Skeletal muscle tissue (tissue), 4 donors: ENCODE measurements around the gene TRIP13. TPM values are rescaled to one million over a fixed set of nuclear protein-coding genes. Genes with fewer than 3 reads are reported as not detected.
"Not testable (repeated sequence)": the region's sequence is repeated elsewhere in the genome, so short reads cannot be mapped to it uniquely, and the experiment has no call there.

Experiments used
- H3K27ac ChIP-seq: one replicate; pipeline ENCODE4 v1.7.0; 2013; ENCODE audit warnings: mild to moderate bottlenecking, low read depth, low read length, inconsistent platforms
- H3K27me3 ChIP-seq, 3 donors: one replicate each; pipeline ENCODE4 v1.7.0; 2013; ENCODE audit warnings: low read length in 3 of 3; ENCODE audit not compliant: control insufficient read depth in 3 of 3, insufficient read depth in 3 of 3
- H3K36me3 ChIP-seq, 3 donors: one replicate each; pipeline ENCODE4 v1.7.0; 2013; ENCODE audit warnings: low read length in 3 of 3; ENCODE audit not compliant: control insufficient read depth in 3 of 3, insufficient read depth in 3 of 3
- H3K4me1 ChIP-seq, 3 donors: one replicate each; pipeline ENCODE4 v1.7.0; 2013; ENCODE audit warnings: low read length in 3 of 3, mild to moderate bottlenecking in 3 of 3; ENCODE audit not compliant: control insufficient read depth in 3 of 3, insufficient read depth in 3 of 3
- H3K4me3 ChIP-seq, 3 donors: one replicate each; pipeline ENCODE4 v1.7.0; 2013; ENCODE audit warnings: low read length in 3 of 3
- H3K9ac ChIP-seq, 3 donors: one replicate each; pipeline ENCODE4 v1.7.0; 2013; ENCODE audit warnings: low read length in 3 of 3, mild to moderate bottlenecking in 3 of 3, moderate library complexity in 2 of 3, low read depth in 1 of 3
- H3K9me3 ChIP-seq, 3 donors: one replicate each; pipeline ENCODE4 v1.7.0; 2013; ENCODE audit warnings: low read length in 3 of 3; ENCODE audit not compliant: control insufficient read depth in 3 of 3
- total RNA-seq: library from RNA; depleted of rRNA; stranded (reverse); fragments of >200 nt; gene quantifications from one replicate; pipeline ENCODE4 v1.2.3, GENCODE V29; 2014
- donor health status: Osteomylitis.

The TRIP13 gene
- total RNA-seq, 1 donor from 2014 or later = 5.7 TPM

DNA sequence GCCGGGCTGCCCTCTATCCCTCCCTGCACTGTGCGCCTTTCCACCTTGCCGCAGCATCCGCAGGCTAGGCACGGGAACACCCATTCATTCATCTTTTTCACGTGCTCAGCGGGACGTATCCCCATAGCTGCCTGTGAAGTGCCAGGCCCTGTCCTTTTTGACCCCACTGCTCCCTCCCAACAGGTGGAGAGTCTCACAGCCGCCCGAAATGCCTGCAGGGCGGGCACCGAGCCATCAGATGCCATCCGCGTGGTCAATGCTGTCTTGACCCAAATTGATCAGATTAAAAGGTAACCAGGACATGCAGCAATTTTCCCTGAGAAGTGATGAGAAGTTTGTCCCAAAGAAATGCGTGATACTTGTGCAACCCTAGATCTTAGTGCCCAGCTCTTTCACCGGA, 15.5 kb downstream of the TRIP13 start:
- Histone ChIP-seq H3K27me3 (no peaks in the 10 kb centered on the region), H3K27ac (no peak overlapping the region), H3K36me3 (no peaks in the 10 kb centered on the region), H3K9ac (no peak overlapping the region), H3K4me1 (no peaks in the 10 kb centered on the region), H3K9me3 (no peaks in the 10 kb centered on the region), H3K4me3 (no peak overlapping the region)

DNA sequence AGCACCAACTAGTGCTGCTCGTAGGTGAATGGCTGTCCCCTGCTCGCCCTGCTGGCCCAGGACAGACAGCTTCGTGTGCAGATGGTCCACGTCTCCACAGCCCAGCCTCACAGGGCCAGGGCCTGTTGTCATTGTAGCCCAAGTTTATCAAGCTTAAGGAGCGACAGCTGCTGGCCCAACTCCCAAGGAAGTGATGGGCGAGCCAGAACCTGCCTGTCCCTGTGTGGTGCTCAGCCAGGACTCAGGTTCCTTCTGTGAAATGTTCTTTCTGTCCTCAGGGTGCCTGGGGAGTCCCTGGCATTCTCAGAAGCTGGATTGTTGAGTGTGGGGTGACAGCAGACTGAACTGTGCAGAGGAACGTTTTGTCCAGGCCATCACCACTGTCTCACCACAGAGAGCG, 16.4 kb downstream of the TRIP13 start:
- no peak overlapping the region for H3K27ac ChIP-seq
- no peaks in the 10 kb centered on the region for H3K27me3 ChIP-seq
- H3K4me3 ChIP-seq = no peak overlapping the region
- H3K9ac ChIP-seq = no peak overlapping the region
- H3K9me3 ChIP-seq = no peaks in the 10 kb centered on the region
- H3K4me1 ChIP-seq = no peaks in the 10 kb centered on the region
- H3K36me3 ChIP-seq = no peaks in the 10 kb centered on the region

DNA sequence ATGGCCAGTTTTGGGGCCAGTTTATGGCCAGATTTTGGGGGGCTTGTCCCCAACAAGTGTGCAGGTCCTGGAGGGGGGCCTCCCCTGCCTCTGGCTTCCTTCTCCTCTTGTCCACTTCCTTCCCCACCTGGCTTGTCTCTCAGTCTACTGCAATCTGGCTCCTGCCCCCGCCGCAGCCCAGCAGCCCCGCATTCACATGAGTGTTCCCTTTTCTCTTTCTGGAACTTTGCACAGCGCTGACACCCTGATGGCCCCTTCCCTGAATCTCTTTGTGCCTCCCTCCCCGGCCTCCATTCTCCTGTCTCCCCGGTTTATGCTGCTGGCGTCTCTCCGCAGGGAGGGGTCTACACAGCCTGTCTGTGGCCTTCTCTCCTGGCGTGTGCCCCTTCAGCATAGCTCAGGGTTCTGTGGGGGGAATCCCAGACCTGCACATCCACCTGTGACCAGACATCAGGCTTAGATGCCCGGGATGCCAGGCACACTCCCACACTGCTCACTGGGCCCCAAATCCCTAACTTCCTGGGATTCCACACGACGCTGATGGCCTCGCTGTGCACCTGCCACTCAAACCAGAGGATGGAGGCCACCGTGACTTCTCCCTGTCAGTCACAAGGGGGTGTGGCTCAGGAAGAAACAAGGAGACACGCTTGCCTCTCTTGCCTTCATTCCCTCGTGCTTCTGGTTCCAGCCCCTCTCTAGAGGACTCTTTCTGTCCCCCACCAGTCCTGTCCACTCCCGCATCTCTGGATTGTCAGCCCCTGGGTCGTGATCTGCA, 17.5 kb downstream of the TRIP13 start:
- Histone ChIP-seq H3K9me3 (no peaks in the 10 kb centered on the region), H3K4me1 (no peaks in the 10 kb centered on the region)

DNA sequence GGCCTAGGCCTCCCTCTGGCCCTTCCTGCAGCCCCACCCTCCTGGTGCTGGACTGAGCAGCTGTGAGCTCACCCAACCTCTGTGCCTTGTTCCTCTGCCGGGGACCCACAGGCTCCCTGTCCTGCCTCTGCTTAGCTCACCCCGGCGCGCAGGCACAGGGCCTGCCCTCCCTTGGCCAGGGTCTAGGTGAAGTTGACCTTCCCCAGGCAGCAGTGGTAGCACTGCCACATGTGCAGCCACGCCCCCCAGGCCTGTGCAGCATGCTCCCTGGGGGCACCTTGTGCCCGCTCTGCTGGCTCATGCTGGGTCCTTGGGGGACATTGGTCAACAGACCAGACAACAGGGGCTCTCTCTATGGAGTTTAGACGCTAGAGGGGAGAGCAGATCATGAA, 18.1 kb downstream of the TRIP13 start:
- Histone ChIP-seq H3K27ac (no peak overlapping the region), H3K9me3 (no peaks in the 10 kb centered on the region), H3K4me1 (no peaks in the 10 kb centered on the region), H3K36me3 (no peaks in the 10 kb centered on the region), H3K9ac (no peak overlapping the region), H3K4me3 (no peak overlapping the region), H3K27me3 (no peaks in the 10 kb centered on the region)

More for the DNA sequence above, 17.5 kb downstream of the TRIP13 start:
- H3K27ac ChIP-seq = no peak overlapping the region
- no peak overlapping the region for H3K9ac ChIP-seq
- H3K36me3 ChIP-seq = no peaks in the 10 kb centered on the region
- H3K4me3 ChIP-seq = no peak overlapping the region
- H3K27me3 ChIP-seq = no peaks in the 10 kb centered on the region

DNA sequence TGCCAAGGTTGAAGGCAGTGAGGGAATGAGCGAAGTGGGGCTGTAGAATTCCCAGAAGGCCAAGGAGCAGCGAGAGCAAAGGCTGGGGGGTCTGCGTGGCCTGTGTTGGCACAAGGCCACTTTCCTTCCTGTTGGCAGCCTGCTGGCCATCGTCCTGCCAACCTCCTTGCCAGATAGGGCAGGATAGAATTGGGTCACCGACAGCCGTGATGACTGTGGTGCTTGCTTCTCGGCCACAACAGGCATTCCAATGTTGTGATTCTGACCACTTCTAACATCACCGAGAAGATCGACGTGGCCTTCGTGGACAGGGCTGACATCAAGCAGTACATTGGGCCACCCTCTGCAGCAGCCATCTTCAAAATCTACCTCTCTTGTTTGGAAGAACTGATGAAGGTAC, 18.9 kb downstream of the TRIP13 start:
- no peaks in the 10 kb centered on the region for H3K36me3 ChIP-seq
- H3K4me1 ChIP-seq = no peaks in the 10 kb centered on the region
- H3K27me3 ChIP-seq = no peaks in the 10 kb centered on the region
- no peak overlapping the region for H3K4me3 ChIP-seq
- no peak overlapping the region for H3K27ac ChIP-seq
- H3K9me3 ChIP-seq = no peaks in the 10 kb centered on the region
- no peak overlapping the region for H3K9ac ChIP-seq

DNA sequence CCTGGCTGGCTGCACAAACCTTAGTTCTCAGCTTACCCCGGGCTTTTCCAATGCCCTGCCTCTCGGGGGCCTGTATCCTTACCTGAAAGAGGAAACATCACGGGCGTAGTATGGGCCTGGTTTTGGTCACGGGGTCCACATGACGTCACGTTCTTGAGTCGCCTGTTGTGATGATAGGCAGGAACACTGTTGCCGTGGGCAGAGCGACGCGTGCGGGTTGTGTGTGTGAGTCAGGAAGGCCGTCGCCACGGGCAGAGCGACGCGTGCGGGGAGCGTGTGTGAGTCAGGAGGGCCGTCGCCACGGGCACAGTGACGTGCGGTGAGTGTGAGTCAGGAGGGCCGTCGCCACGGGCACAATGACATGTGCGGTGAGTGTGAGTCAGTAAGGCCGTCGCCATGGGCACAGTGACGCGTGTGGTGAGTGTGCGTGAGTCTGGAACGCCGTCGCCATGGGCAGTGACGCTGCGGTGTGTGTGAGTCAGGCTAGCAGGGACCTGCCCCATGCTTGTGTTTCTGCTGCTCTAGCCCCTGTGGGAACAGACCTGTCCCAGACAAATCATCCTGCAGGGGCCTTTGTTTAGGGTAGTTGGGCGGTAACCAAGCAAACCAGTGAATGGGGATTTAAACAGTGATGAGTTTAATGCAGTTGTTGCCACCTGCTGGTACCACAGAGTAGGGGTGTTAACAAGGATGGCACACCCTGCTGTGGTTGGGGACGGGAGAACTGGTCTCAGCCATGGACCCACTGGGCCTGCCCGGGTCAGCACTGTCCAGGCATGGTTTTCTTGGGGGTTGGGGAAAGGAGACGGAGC, 19.8 kb downstream of the TRIP13 start:
- no peaks in the 10 kb centered on the region for H3K9me3 ChIP-seq
- H3K27me3 ChIP-seq = no peaks in the 10 kb centered on the region
- no peak overlapping the region for H3K27ac ChIP-seq
- no peak overlapping the region for H3K9ac ChIP-seq
- no peaks in the 10 kb centered on the region for H3K36me3 ChIP-seq
- H3K4me3 ChIP-seq = no peak overlapping the region
- no peaks in the 10 kb centered on the region for H3K4me1 ChIP-seq

DNA sequence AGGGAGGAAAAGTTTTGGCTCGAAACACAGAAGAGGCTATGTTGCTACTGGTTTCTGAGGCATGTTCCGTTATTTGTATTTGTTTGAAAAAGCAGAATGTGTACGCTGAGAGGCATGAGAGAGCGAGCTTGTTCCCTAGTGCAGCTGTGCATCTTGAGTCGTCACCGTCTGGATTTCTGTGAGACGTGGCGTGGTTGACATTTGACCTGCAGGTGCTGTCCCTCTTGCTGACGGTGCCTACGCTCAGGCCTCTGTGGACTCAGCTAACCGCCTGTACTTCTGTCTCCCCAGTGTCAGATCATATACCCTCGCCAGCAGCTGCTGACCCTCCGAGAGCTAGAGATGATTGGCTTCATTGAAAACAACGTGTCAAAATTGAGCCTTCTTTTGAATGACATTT, 21.5 kb downstream of the TRIP13 start:
- H3K27ac ChIP-seq = no peak overlapping the region
- H3K9ac ChIP-seq = no peak overlapping the region
- H3K9me3 ChIP-seq = peaks cover 0 to 3% (median 0%) of the 10 kb centered on the region in 3 donors
- no peaks in the 10 kb centered on the region for H3K27me3 ChIP-seq
- H3K4me1 ChIP-seq = no peaks in the 10 kb centered on the region
- H3K36me3 ChIP-seq = no peaks in the 10 kb centered on the region
- no peak overlapping the region for H3K4me3 ChIP-seq

DNA sequence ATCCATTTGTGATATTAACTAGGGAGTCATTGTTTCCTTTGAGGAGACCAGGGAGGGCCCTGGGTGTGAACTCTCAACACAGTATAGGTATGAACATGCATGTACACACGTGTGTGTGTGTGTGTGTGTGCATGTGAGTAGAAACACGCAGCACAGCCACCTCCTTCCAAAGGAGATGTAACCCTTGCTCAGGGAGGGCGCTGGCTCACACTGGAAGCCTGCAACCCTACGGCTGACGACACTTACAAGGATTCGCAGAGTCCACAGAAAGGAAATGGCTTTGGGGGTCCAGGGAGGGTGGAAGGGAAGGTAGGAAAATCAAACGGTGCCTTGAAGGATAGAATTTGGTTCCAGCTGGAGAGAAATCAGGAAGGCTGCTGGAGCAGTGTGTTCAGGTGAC, 21.9 kb downstream of the TRIP13 start:
- Histone ChIP-seq H3K9me3 (peaks cover 0 to 3% (median 0%) of the 10 kb centered on the region in 3 donors), H3K4me1 (no peaks in the 10 kb centered on the region), H3K4me3 (no peak overlapping the region), H3K36me3 (no peaks in the 10 kb centered on the region), H3K9ac (no peak overlapping the region), H3K27me3 (no peaks in the 10 kb centered on the region), H3K27ac (no peak overlapping the region)

DNA sequence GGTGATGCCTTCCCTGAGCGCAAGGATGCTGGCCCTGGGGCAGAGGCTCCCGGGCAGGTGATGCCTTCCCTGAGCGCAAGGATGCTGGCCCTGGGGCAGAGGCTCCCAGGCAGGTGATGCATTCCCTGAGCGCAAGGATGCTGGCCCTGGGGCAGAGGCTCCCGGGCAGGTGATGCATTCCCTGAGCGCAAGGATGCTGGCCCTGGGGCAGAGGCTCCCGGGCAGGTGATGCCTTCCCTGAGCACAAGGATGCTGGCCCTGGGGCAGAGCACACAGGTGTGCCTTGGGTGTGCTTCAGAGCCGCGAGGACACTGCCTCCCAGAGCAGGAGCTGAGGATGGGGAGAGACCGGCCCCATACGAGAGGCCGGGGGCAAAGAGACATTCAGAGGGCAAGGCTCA, 22.7 kb downstream of the TRIP13 start:
- H3K9me3 ChIP-seq, H3K4me3 ChIP-seq, H3K27me3 ChIP-seq, H3K27ac ChIP-seq, H3K4me1 ChIP-seq, H3K9ac ChIP-seq, H3K36me3 ChIP-seq: not testable (repeated sequence)

DNA sequence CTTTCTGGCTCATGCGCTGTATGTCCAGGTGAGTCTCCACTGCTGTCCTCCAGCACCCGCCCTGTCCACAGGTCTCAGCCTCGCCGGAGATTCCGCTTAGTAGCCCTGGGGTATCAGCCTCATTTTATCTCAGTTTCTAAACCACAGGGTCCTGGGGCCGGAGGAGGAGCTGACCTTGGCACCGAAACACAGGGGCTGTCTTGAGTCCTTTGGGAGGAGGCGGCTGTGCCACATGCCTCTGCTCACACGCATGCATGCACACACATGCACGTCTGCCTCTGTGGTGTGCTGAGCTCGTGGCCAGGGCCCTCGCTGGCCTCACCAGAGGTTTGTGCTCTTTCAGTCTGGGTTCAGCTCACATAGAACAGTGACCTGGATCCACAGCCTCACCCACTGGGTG, 23.3 kb downstream of the TRIP13 start:
- Histone ChIP-seq H3K4me3 (no peak overlapping the region), H3K9me3 (peaks cover 0 to 3% (median 0%) of the 10 kb centered on the region in 3 donors), H3K9ac (no peak overlapping the region), H3K27me3 (no peaks in the 10 kb centered on the region), H3K4me1 (no peaks in the 10 kb centered on the region), H3K27ac (no peak overlapping the region), H3K36me3 (no peaks in the 10 kb centered on the region)
